A673 (cell line): ENCODE data around the gene BEST2. TPM values are rescaled to one million over a fixed set of nuclear protein-coding genes. Genes with fewer than 3 reads are reported as not detected.
"Not testable (repeated sequence)": the region's sequence is repeated elsewhere in the genome, so short reads cannot be mapped to it uniquely, and the experiment has no call there.

Experiments
- BruUV-seq: library from RNA; stranded (reverse); fragments of 400-500 nt; replicated peaks from 2 replicates; lab custom pipeline; 2021; lab: Mats Ljungman, UMichigan
- CTCF ChIA-PET: fragments of 300-600 bp; sonication (Branson Sonifier 250); formaldehyde crosslinking; loops from one replicate; lab custom pipeline; 2022; ENCODE audit warnings: antibody characterized with exemption; lab: Charles Lee
- POLR2A ChIA-PET: fragments of 300-600 bp; sonication (Branson Sonifier 250); formaldehyde crosslinking; loops from one replicate; lab custom pipeline; 2022; ENCODE audit warnings: antibody characterized with exemption; ENCODE audit not compliant: low non-redundant PET; lab: Charles Lee
- DNase-seq: peaks from one replicate; pipeline ENCODE4 v3.0.0-alpha.2; 2015; ENCODE audit warnings: low spot score
- H3K27ac ChIP-seq: fragments of 200-600 bp; sonication (generic); 2 replicates; pipeline ENCODE4 v1.5.1; 2016; ENCODE audit warnings: mixed run types, low read depth, mild to moderate bottlenecking, mixed read lengths, antibody characterized with exemption, low read length; ENCODE audit not compliant: poor library complexity, severe bottlenecking
- H3K27me3 ChIP-seq: fragments of 200-600 bp; sonication (generic); replicated peaks from 2 replicates; pipeline ENCODE4 v1.6.1; 2017; ENCODE audit warnings: mixed run types, low read depth, mild to moderate bottlenecking, mixed read lengths, antibody characterized with exemption, low read length; ENCODE audit not compliant: insufficient read depth, poor library complexity
- H3K36me3 ChIP-seq: fragments of 200-600 bp; sonication (generic); 2 replicates; pipeline ENCODE4 v1.6.1; 2016; ENCODE audit warnings: mixed run types, mild to moderate bottlenecking, mixed read lengths, antibody characterized with exemption, low read length; ENCODE audit not compliant: insufficient read depth, poor library complexity, severe bottlenecking
- H3K4me1 ChIP-seq: fragments of 200-600 bp; sonication (generic); 2 replicates; pipeline ENCODE4 v1.6.1; 2017; ENCODE audit warnings: mixed run types, mild to moderate bottlenecking, mixed read lengths, antibody characterized with exemption, low read length; ENCODE audit not compliant: insufficient read depth, poor library complexity, severe bottlenecking
- H3K4me3 ChIP-seq: fragments of 200-600 bp; sonication (generic); 2 replicates; pipeline ENCODE4 v1.5.1; 2016; ENCODE audit warnings: low read depth, mixed run types, mild to moderate bottlenecking, mixed read lengths, low read length; ENCODE audit not compliant: poor library complexity, severe bottlenecking
- H3K9me3 ChIP-seq: fragments of 200-600 bp; sonication (generic); 2 replicates; pipeline ENCODE4 v1.6.1; 2016; ENCODE audit warnings: mixed run types, low read depth, mild to moderate bottlenecking, mixed read lengths, antibody characterized with exemption, low read length; ENCODE audit not compliant: poor library complexity, severe bottlenecking
- EZH2 ChIP-seq: fragments of 200-600 bp; sonication (generic); IDR thresholded peaks from 2 replicates; pipeline ENCODE4 v1.6.1; 2017; ENCODE audit warnings: borderline replicate concordance, low read depth, mild to moderate bottlenecking, mixed read lengths, antibody characterized with exemption, low read length; ENCODE audit not compliant: poor library complexity, severe bottlenecking
- intact Hi-C: fragments of 100-400 bp; cut with micrococcal nuclease; formaldehyde crosslinking; loops from one replicate; pipeline ENCODE4 v1.10.0; 2022; ENCODE audit not compliant: unreplicated experiment
- total RNA-seq: library from RNA; stranded (reverse); gene quantifications from 2 replicates; pipeline ENCODE4 v1.2.3, GENCODE V29; 2021
- TF ChIP-seq, protein P1 (sequence below): fragments of 300-800, 200-600 bp; sonication (generic); conservative IDR thresholded peaks from 2 replicates; pipeline ENCODE4 v1.5.1; 2017; ENCODE audit warnings: low read depth, mild to moderate bottlenecking, antibody characterized with exemption, low read length, moderate library complexity, mixed read lengths

Gene BEST2
- total RNA-seq, 1 experiment from 2014 or later: not detected

DNA sequence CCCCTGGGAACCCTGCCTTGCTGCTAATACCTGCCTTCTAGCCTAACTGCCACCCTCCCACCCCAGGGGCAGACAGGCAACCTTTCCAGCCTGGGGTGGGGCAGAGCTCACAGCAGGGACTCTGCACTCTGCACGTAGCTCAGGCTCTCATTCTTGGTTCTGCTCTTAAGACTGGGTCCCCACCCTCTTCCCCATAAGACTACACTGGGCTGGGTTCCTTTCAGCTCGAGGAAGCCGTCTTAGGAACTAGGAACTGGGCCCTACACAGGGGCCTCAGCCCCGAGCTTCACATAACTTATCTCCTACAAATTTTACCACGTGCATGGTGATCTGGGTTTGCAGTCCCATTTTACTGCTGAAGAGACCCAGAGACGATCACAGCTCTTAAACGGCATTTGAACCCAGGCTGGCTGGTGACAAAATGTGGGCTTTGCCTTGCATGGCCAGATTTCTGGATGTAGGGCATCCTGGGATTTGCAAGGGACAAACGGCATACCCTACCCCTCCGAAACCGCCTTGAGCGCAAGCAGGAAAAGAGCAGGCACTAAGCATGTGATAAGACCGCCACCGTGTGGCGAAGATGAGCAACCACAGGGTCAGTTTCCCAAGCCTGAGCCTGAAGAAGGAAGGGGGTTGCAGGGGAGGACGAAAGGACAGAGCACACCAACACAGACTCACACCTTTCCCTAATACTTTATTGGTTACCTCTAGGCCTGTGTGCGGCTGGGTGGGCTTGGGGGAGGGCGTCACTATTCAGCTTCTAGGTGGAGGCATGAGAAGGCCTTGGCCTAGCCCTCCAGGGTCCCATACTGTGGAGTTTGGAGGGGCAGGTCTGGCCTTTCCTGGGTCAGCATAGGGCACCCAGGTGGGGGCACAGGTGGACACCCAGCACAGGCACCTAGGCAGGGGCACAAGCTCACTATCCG lies 44.8 kb downstream of the BEST2 start:
- no peak for TF ChIP-seq EZH2
- TF ChIP-seq, protein P1, sequence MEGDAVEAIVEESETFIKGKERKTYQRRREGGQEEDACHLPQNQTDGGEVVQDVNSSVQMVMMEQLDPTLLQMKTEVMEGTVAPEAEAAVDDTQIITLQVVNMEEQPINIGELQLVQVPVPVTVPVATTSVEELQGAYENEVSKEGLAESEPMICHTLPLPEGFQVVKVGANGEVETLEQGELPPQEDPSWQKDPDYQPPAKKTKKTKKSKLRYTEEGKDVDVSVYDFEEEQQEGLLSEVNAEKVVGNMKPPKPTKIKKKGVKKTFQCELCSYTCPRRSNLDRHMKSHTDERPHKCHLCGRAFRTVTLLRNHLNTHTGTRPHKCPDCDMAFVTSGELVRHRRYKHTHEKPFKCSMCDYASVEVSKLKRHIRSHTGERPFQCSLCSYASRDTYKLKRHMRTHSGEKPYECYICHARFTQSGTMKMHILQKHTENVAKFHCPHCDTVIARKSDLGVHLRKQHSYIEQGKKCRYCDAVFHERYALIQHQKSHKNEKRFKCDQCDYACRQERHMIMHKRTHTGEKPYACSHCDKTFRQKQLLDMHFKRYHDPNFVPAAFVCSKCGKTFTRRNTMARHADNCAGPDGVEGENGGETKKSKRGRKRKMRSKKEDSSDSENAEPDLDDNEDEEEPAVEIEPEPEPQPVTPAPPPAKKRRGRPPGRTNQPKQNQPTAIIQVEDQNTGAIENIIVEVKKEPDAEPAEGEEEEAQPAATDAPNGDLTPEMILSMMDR: peak; percentile 94
- Histone ChIP-seq H3K9me3 (no peaks in the 10 kb centered on the region), H3K27ac (no peak overlapping the region), H3K27me3 (no peaks in the 10 kb centered on the region), H3K4me1 (peaks cover 23% of the 10 kb centered on the region), H3K36me3 (peaks cover 20% of the 10 kb centered on the region), H3K4me3 (no peak overlapping the region)
- ChIA-PET POLR2A (no interaction called here), CTCF (interaction anchor here (0.6 to 3.4 kb wide), 6 partner anchors 9 to 185 kb away, joined by 3 to 34 read pairs (median 4); partner anchors contain the start of genes ZNF490 and ZNF791)
- intact Hi-C loops: loop anchor here (1.0 to 2.0 kb wide), 2 partner anchors 19 to 30 kb away; no protein-coding TSS in a partner anchor
- BruUV-seq: no TSS peak
- DNase-seq: peak; percentile 91

DNA sequence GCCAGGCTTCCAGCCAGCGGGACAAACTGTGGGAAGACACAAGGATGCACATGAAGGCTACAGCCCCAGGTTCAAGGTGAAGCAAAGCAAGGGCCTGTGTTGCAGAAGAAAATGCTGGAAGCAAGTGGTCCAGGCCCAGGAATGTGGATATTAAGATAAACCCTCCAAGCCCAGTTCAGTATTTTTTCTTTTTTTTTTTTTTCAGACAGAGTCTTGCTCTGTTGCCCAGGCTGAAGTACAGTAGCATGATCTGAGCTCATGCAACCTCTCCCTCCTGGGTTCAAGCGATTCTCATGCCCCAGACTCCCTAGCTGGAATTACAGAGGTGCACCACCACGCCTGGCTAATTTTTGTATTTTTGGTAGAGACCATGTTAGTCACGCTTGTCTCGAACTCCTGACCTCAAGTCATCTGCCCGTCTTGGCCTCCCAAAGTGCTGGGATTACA lies 45.6 kb downstream of the BEST2 start:
- Histone ChIP-seq H3K27ac (no peak overlapping the region), H3K4me1 (peaks cover 23% of the 10 kb centered on the region), H3K4me3 (no peak overlapping the region), H3K27me3 (no peaks in the 10 kb centered on the region), H3K36me3 (peaks cover 20% of the 10 kb centered on the region), H3K9me3 (no peaks in the 10 kb centered on the region)
- BruUV-seq: no TSS peak
- TF ChIP-seq EZH2: no peak
- TF ChIP-seq, protein P1: no peak
- intact Hi-C loops: loop anchor here (2.0 kb wide), 1 partner anchor 30 kb away; no protein-coding TSS in a partner anchor
- CTCF ChIA-PET: interaction anchor here (0.6 to 3.4 kb wide), 4 partner anchors 15 to 94 kb away, joined by 3 to 34 read pairs (median 6); partner anchors contain the start of gene GCDH
- POLR2A ChIA-PET: no interaction called here
- no peak for DNase-seq

DNA sequence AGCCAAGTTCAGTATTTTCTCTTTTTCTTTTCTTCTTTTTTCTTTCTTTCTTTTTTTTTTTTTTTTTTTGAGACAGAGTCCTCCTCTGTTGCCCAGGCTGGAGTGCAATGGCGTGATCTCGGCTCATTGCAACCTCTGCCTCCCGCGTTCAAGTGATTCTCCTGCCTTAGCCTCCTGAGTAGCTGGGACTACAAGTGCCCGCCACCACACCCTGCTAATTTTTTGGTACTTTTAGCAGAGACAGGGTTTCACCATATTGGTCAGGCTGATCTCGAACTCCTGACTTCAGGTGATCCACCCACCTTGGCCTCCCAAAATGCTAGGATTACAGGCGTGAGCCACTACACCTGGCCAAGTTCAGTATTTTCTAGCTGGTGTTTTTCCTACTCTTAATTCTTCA lies 46.0 kb downstream of the BEST2 start:
- POLR2A ChIA-PET, H3K4me3 ChIP-seq, H3K27ac ChIP-seq, H3K27me3 ChIP-seq, DNase-seq, H3K9me3 ChIP-seq, BruUV-seq: not testable (repeated sequence)
- H3K4me1 ChIP-seq: peaks cover 26% of the 10 kb centered on the region
- intact Hi-C loops: loop anchor here (2.0 kb wide), 1 partner anchor 31 kb away; no protein-coding TSS in a partner anchor
- CTCF ChIA-PET: interaction anchor here (0.6 to 3.4 kb wide), 4 partner anchors 15 to 93 kb away, joined by 3 to 34 read pairs (median 6); partner anchors contain the start of gene GCDH
- peaks cover 20% of the 10 kb centered on the region for H3K36me3 ChIP-seq
